NCI-H2107 (cell line): Measurements from ENCODE around the gene HECTD4.

ENCODE experiments used
- DNase-seq: peaks from one replicate; lab custom pipeline; 2025; lab: John Stamatoyannopoulos, UW

HECTD4 gene

GRCh38 chr12:112176321-112177010 lies 205.8 kb downstream of the HECTD4 start:
- DNase-seq, result no peak

- DNase-seq, result no peak
Observed at GRCh38 chr12:112175361-112176155, 206.7 kb downstream of the HECTD4 start.

GRCh38 chr12:112172556-112173324 lies 209.5 kb downstream of the HECTD4 start:
- no peak for DNase-seq

DNA sequence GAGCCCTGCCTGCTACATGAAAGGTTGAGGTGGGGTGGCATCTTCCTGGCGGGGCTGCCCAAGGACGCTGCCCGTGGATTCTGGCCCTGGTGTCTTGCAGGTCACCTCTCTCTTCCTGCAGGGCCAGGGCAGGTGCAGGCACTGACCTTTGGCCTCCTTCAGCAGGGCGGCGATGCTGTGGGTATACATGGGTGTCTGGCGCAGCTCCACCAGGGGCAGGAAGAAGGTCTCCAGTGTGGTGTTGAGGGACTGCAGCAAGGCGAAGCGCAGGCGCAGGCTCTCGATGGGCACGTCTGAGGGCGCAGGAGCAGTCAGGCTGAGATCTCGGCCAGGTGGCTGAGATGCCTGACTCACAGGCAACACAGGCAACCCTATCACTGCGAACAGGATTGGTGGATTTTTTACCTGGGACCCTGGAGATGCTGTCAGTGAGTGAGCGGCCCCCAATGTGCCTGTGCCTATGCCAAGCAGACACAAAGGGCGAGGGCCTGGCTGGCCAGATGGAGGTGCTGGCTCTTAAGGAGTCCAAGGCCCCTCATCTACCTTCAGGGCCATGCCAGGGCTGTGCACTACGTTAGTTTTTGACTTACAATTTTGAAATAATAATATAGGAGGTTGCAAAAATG lies 211.1 kb downstream of the HECTD4 start:
- DNase-seq, result no peak

GRCh38 chr12:112170376-112170775 lies 211.9 kb downstream of the HECTD4 start:
- DNase-seq, result no peak

DNA sequence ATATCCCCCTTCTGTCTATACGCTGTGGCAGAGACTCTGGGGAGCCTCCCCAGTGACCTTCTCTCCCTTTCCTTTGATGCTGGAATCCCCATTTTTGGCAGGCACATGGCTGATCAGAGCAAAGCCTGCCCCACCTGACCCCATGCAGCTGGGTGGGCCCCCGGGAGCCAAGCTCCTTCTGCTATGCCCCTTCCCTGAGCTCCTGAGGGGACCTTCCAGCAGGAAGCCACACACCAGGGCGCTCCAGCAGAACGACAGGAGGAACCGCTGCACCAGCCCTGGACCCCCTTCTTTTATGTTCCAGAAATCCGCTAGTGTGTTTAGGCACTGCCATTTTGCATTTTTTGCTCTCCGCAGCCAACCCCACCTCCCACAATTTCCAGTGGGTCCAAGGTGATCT lies 212.3 kb downstream of the HECTD4 start:
- DNase-seq, result no peak

DNA sequence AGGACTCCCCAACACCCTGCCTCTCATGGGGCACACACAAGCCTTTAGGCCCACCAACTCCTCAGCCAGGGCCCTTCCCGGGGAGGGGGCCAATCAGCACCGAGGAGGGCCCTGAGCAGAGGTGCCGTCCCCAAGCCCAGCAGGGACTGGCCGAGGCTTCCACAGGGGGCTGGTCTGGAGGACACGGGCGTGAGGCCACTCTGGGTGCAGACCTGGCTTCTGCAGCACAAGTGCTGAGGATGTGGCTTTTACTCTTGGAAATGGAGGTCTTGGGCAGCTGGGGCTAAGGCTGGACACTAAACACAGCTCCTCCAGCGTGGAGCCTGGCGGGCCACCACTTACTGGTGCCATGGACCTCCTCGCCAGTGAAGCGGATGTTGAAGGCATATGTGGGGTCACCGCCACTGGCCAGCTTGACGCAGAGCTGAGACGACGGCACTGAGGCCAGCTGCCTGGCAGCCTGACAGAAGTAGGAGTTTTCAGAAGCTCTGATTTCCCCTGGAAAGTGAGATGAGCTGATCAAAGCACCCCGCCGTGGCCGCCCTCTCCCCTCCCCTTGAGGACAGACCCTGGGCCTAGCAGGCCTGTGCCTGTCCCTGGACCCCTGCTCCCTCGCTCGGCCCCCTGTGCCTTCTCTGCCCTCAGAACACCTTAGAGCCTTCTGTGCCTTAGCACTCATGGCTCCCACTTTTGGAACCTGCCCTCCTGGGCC lies 212.9 kb downstream of the HECTD4 start:
- DNase-seq, result no peak

- no peak for DNase-seq
Observed at GRCh38 chr12:112168561-112168971, 213.7 kb downstream of the HECTD4 start.

- peak; percentile 44 for DNase-seq
Observed at GRCh38 chr12:112167718-112168525, 214.3 kb downstream of the HECTD4 start.

- DNase-seq, result no peak
Observed at GRCh38 chr12:112167031-112167461, 215.2 kb downstream of the HECTD4 start.

- DNase-seq, result no peak
Observed at GRCh38 chr12:112166051-112167015, 215.9 kb downstream of the HECTD4 start.

- DNase-seq, result no peak
Observed at GRCh38 chr12:112165624-112166023, 216.6 kb downstream of the HECTD4 start.

DNA sequence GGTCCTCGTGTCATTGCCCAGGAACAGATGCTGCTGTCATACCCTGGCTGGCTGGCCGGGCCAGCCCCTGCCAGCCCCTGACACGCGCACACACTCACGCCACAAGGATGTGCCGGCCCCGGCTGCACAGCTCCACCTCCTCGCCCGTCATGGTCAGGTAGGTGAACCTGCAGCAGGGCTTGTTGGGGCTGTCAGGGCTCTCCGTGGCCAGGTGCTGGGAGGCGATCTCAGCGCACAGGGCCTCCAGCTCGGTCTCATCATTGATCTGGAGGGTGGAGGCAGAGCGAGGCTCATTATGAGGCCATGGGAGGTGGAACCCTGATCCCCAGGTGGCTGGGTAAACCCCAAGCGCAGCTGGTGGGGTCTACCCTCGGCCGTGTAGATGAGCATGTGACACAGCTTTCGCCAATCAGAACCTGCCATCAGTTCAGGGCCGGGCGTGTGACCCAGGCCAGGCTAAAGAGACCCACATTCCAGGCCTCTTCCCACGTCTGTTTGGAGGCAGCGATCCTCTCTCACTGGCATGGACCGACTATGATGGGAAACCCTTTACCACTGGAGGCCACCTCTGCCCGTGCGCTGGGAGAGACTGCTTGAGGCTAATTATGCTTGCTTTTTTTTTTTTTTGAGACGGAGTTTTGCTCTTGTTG lies 218.1 kb downstream of the HECTD4 start:
- no peak for DNase-seq

DNA sequence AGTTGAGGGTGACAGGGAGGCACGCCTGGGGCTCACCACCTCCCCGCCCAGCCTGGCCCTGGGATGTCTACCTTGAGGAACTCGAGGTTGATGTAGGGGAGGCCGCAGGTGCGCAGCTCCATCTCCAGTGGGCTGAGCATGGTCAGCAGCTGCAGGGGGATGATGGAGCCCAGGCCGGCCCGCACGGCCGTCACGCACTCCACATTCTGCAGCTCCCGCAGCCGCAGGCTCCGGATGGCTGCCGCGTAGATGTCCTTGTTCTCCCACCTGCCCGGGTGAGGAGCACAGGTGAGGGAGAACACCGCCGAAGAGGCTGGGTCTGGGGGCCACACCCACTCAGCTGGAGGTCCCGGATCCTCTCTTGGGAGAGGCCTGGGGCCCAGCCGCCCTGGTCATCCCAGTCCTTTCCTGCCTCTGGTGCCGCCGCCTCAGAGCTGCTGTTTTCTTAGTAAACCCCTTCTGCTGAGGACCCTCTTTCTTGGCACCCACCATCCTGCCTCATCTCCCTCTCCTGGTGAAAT lies 218.7 kb downstream of the HECTD4 start:
- DNase-seq, result no peak

DNA sequence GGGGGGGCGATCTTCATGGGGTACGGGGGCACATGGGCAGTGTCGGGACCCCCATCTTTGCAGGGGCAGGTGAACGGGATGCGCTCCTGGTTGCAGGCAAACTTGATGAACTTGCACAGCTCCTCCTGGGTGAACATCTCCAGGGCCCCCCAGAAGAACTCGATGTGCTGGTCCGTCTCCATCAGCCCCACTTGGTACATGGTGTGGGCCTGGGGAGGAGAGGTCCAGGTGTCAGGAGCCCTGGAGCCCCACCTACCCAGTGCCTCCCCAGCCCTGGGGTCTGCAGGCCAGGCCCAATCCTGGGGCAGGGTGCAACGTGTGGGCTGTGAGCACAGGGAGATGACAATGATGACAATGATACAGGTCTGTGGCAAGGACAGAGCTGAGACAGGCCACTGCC lies 219.2 kb downstream of the HECTD4 start:
- DNase-seq, result no peak

GRCh38 chr12:112162241-112162790 lies 219.9 kb downstream of the HECTD4 start:
- DNase-seq, result no peak

GRCh38 chr12:112161711-112162110 lies 220.5 kb downstream of the HECTD4 start:
- no peak for DNase-seq

GRCh38 chr12:112160611-112161010 lies 221.6 kb downstream of the HECTD4 start:
- DNase-seq, result no peak
